ENCODE measurements around the gene NCR3LG1. TPM values are rescaled to one million over a fixed set of nuclear protein-coding genes. Genes with fewer than 3 reads are reported as not detected.

Gene NCR3LG1
- total RNA-seq, 1 experiment from 2014 or later = 38.6 TPM

- Histone ChIP-seq H3K4me1 (ENCODE audit: low read length) (peaks cover 21% of the 10 kb centered on the region), H3K9ac (ENCODE audit: low read length) (no peak overlapping the region), H3K27me3 (ENCODE audit: low read length) (no peaks in the 10 kb centered on the region), H3K27ac (ENCODE audit: low read length) (no peak overlapping the region), H3K9me3 (ENCODE audit: low read length) (no peaks in the 10 kb centered on the region), H3K9me2 (replicated peaks; ENCODE audit: insufficient read depth, low read length) (no peaks in the 10 kb centered on the region), H4K20me1 (ENCODE audit: insufficient read depth, low read depth, low read length) (no peaks in the 10 kb centered on the region; the same call in 1 of the 2 replicates), H3K4me2 (ENCODE audit: low read depth, low read length, poor library complexity, severe bottlenecking) (no peak overlapping the region), H3K36me3 (ENCODE audit: insufficient read depth, low read length) (no peaks in the 10 kb centered on the region), H3K4me3 (ENCODE audit: low read length) (no peak overlapping the region), H2AFZ (ENCODE audit: low read length) (no peak overlapping the region), H3K79me2 (ENCODE audit: low read length) (no peaks in the 10 kb centered on the region)
- DNase-seq = peak; percentile 82
Measured at GRCh38 chr11:17386331-17387084, 34.9 kb downstream of the NCR3LG1 start.

GRCh38 chr11:17387254-17387653 is 35.7 kb downstream of the NCR3LG1 start:
- Histone ChIP-seq H4K20me1 (ENCODE audit: insufficient read depth, low read depth, low read length) (no peaks in the 10 kb centered on the region; the same call in 1 of the 2 replicates), H3K27ac (ENCODE audit: low read length) (no peak overlapping the region), H3K79me2 (ENCODE audit: low read length) (no peaks in the 10 kb centered on the region), H3K9me2 (replicated peaks; ENCODE audit: insufficient read depth, low read length) (no peaks in the 10 kb centered on the region), H2AFZ (ENCODE audit: low read length) (no peak overlapping the region), H3K4me2 (ENCODE audit: low read depth, low read length, poor library complexity, severe bottlenecking) (no peak overlapping the region), H3K4me3 (ENCODE audit: low read length) (no peak overlapping the region), H3K9ac (ENCODE audit: low read length) (no peak overlapping the region), H3K4me1 (ENCODE audit: low read length) (peaks cover 28% of the 10 kb centered on the region), H3K36me3 (ENCODE audit: insufficient read depth, low read length) (no peaks in the 10 kb centered on the region), H3K9me3 (ENCODE audit: low read length) (no peaks in the 10 kb centered on the region), H3K27me3 (ENCODE audit: low read length) (no peaks in the 10 kb centered on the region)
- no peak for DNase-seq

GRCh38 chr11:17387811-17388210 is 36.2 kb downstream of the NCR3LG1 start:
- H3K9me3 ChIP-seq (ENCODE audit: low read length) = no peaks in the 10 kb centered on the region
- no peak overlapping the region for H3K4me3 ChIP-seq (ENCODE audit: low read length)
- no peak overlapping the region for H2AFZ ChIP-seq (ENCODE audit: low read length)
- H3K36me3 ChIP-seq (ENCODE audit: insufficient read depth, low read length) = no peaks in the 10 kb centered on the region
- no peaks in the 10 kb centered on the region for H3K9me2 ChIP-seq (replicated peaks; ENCODE audit: insufficient read depth, low read length)
- no peaks in the 10 kb centered on the region; the same call in 1 of the 2 replicates for H4K20me1 ChIP-seq (ENCODE audit: insufficient read depth, low read depth, low read length)
- no peak overlapping the region for H3K4me2 ChIP-seq (ENCODE audit: low read depth, low read length, poor library complexity, severe bottlenecking)
- no peaks in the 10 kb centered on the region for H3K27me3 ChIP-seq (ENCODE audit: low read length)
- no peak overlapping the region for H3K9ac ChIP-seq (ENCODE audit: low read length)
- no peaks in the 10 kb centered on the region for H3K79me2 ChIP-seq (ENCODE audit: low read length)
- peaks cover 31% of the 10 kb centered on the region for H3K4me1 ChIP-seq (ENCODE audit: low read length)
- no peak overlapping the region for H3K27ac ChIP-seq (ENCODE audit: low read length)
- no peak for DNase-seq

DNA sequence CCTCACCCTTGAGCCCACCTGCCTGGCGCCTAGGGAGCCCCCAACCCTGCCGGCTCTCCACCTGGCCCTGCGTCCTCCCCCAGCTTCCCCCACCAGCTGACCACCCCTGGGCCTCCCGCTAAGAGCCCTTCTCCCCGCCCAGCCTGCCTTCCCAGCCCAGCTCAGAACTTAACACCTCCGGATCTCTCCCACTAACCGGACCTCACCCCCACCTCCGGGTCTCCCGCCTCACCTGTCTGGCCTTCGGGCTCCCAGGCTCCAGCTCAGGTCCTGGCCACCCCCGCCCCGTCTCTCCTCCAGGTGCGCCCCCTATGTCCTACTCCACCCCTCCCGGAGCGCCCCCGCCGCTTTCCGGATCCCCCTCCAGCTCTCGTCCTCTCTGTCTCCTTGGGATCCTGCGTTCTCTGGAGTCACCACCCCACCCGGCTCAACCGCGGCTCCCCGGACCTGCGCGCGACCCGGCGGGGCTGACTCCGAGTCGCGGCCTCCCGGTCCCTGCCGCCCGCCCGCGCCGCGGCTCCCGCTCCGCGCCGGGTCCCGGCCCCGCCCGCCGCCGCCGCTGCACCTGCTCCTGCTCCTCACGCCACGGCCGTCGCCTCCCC is 37.1 kb downstream of the NCR3LG1 start, which contains the start of gene KCNJ11:
Gene KCNJ11, minus strand, starts transcription at position 51 of the 602 bp plus-strand sequence. CDS start 568 bp downstream, outside the sequence.
- H4K20me1 ChIP-seq (ENCODE audit: insufficient read depth, low read depth, low read length) = no peaks in the 10 kb centered on the region; the same call in 1 of the 2 replicates
- H3K4me2 ChIP-seq (ENCODE audit: low read depth, low read length, poor library complexity, severe bottlenecking) = peak within 1 kb of the TSS; percentile 74
- peak within 1 kb of the TSS; percentile 52 for H3K9ac ChIP-seq (ENCODE audit: low read length)
- H3K4me3 ChIP-seq (ENCODE audit: low read length) = peak within 1 kb of the TSS; percentile 66; the same call in 1 of the 2 replicates
- H3K36me3 ChIP-seq (ENCODE audit: insufficient read depth, low read length) = no peaks in the 10 kb centered on the region
- 0 out of 2 replicates have a peak within 1 kb of the TSS, but pooled peaks have one; percentile 76 for H2AFZ ChIP-seq (ENCODE audit: low read length)
- H3K27me3 ChIP-seq (ENCODE audit: low read length) = no peaks in the 10 kb centered on the region
- H3K9me2 ChIP-seq (replicated peaks; ENCODE audit: insufficient read depth, low read length) = no peaks in the 10 kb centered on the region
- H3K9me3 ChIP-seq (ENCODE audit: low read length) = no peaks in the 10 kb centered on the region
- H3K4me1 ChIP-seq (ENCODE audit: low read length) = peaks cover 31% of the 10 kb centered on the region
- H3K79me2 ChIP-seq (ENCODE audit: low read length) = no peaks in the 10 kb centered on the region
- DNase-seq = peak; percentile 45
- no peak within 1 kb of the TSS for H3K27ac ChIP-seq (ENCODE audit: low read length)

DNA sequence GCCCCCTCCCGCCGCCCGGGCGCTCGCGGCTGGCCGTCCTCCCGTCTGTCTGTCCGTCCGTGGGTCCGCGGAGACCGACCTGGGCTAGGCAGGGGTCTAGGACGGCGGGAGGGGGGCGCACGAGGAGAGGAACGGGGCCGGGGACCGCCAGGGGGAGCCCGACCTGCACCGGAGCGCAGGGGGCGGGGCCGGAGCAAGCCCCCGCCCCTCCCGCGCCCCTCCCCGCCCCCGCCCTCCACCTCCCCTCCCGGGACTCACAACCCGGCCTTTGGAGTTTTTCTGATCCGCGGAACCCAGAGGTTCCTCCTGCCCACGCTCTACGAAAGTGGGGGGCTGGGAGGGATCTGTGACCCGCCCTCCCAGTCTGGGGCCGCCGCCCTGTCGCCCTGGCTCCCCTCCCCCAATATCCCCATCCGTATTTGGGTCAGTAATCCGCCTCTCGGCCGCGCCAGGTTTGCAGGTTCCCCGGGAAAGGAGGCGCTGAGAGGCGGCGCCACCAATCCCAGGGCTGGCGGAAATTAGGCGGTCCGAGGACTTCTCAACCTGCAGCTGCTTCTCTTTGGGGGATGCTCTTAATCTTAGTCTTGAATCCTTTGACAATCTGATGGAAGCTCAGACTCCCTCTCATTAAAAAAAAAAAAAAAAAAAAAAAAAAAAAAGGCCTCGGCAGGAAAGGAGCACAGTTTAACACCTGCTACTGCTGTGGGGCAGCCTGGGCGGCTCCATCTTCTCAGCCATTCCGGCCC is 37.8 kb downstream of the NCR3LG1 start:
- no peaks in the 10 kb centered on the region for H3K79me2 ChIP-seq (ENCODE audit: low read length)
- no peaks in the 10 kb centered on the region for H3K9me3 ChIP-seq (ENCODE audit: low read length)
- peak; percentile 85 for DNase-seq
- peak overlapping the region; percentile 52 for H3K9ac ChIP-seq (ENCODE audit: low read length)
- H3K4me3 ChIP-seq (ENCODE audit: low read length) = peak overlapping the region; percentile 66; the same call in 1 of the 2 replicates
- H3K36me3 ChIP-seq (ENCODE audit: insufficient read depth, low read length) = no peaks in the 10 kb centered on the region
- H4K20me1 ChIP-seq (ENCODE audit: insufficient read depth, low read depth, low read length) = no peaks in the 10 kb centered on the region; the same call in 1 of the 2 replicates
- no peaks in the 10 kb centered on the region for H3K9me2 ChIP-seq (replicated peaks; ENCODE audit: insufficient read depth, low read length)
- peak overlapping the region; percentile 74 for H3K4me2 ChIP-seq (ENCODE audit: low read depth, low read length, poor library complexity, severe bottlenecking)
- no peaks in the 10 kb centered on the region for H3K27me3 ChIP-seq (ENCODE audit: low read length)
- H3K27ac ChIP-seq (ENCODE audit: low read length) = no peak overlapping the region
- 0 out of 2 replicates have a peak overlapping the region, but pooled peaks have one; percentile 76 for H2AFZ ChIP-seq (ENCODE audit: low read length)
- peaks cover 31% of the 10 kb centered on the region for H3K4me1 ChIP-seq (ENCODE audit: low read length)

DNA sequence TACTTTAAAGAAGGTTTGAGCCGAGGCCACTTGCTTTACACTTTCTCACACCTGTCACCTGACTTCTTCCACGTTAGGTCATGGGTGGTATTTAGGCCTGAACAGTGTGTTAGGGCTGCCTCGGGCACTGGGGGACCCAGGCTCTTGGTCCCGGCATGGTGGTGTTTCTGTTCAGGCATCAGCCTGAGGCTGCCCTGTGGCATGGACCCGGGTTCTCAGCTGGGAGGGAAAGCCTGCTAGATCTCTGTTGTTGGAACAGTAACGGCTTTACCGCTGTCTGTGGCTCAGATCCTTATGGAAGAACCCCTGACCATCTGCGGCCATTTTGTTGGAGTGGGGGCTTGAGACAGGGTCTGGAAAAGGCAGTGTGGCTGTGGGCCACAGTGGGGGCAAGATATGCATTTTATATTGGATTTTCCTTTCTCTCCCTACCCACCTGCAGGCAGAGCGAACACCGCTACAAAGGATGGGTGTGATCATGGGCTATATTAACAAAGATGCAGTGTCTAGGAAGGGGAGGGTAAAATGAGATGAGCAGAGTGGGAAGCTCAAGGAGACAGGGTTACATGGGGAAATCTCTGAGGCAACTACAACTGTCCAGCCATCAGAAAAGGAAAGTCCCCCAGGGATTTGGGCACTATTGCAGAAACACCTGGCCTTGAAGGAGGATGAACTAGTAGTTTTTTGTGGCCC is 38.5 kb downstream of the NCR3LG1 start:
- Histone ChIP-seq H3K27ac (ENCODE audit: low read length) (no peak overlapping the region), H3K9me2 (replicated peaks; ENCODE audit: insufficient read depth, low read length) (no peaks in the 10 kb centered on the region), H3K36me3 (ENCODE audit: insufficient read depth, low read length) (no peaks in the 10 kb centered on the region), H2AFZ (ENCODE audit: low read length) (no peak overlapping the region), H3K79me2 (ENCODE audit: low read length) (no peaks in the 10 kb centered on the region), H3K4me3 (ENCODE audit: low read length) (no peak overlapping the region), H3K9me3 (ENCODE audit: low read length) (no peaks in the 10 kb centered on the region), H3K27me3 (ENCODE audit: low read length) (no peaks in the 10 kb centered on the region), H3K4me1 (ENCODE audit: low read length) (peaks cover 31% of the 10 kb centered on the region), H3K4me2 (ENCODE audit: low read depth, low read length, poor library complexity, severe bottlenecking) (peak overlapping the region; percentile 74), H4K20me1 (ENCODE audit: insufficient read depth, low read depth, low read length) (no peaks in the 10 kb centered on the region; the same call in 1 of the 2 replicates), H3K9ac (ENCODE audit: low read length) (no peak overlapping the region)
- no peak for DNase-seq

GRCh38 chr11:17391493-17392355 is 40.1 kb downstream of the NCR3LG1 start:
- H3K4me1 ChIP-seq (ENCODE audit: low read length) = peaks cover 27% of the 10 kb centered on the region
- no peaks in the 10 kb centered on the region for H3K9me2 ChIP-seq (replicated peaks; ENCODE audit: insufficient read depth, low read length)
- no peak overlapping the region for H3K4me3 ChIP-seq (ENCODE audit: low read length)
- no peak overlapping the region for H3K4me2 ChIP-seq (ENCODE audit: low read depth, low read length, poor library complexity, severe bottlenecking)
- H4K20me1 ChIP-seq (ENCODE audit: insufficient read depth, low read depth, low read length) = no peaks in the 10 kb centered on the region
- H3K36me3 ChIP-seq (ENCODE audit: insufficient read depth, low read length) = no peaks in the 10 kb centered on the region
- no peaks in the 10 kb centered on the region for H3K27me3 ChIP-seq (ENCODE audit: low read length)
- H2AFZ ChIP-seq (ENCODE audit: low read length) = no peak overlapping the region
- no peak overlapping the region for H3K27ac ChIP-seq (ENCODE audit: low read length)
- H3K79me2 ChIP-seq (ENCODE audit: low read length) = no peaks in the 10 kb centered on the region
- H3K9me3 ChIP-seq (ENCODE audit: low read length) = no peaks in the 10 kb centered on the region
- DNase-seq = peak; percentile 56
- H3K9ac ChIP-seq (ENCODE audit: low read length) = no peak overlapping the region

Data from Karpas-422 (cell line).